ENCODE measurements around the gene IMPDH1. TPM values are rescaled to one million over a fixed set of nuclear protein-coding genes. Genes with fewer than 3 reads are reported as not detected.

The IMPDH1 gene
- total and polyA plus RNA-seq, 4 donors, result 2.4 to 11.1 (median 5.2) TPM

DNA sequence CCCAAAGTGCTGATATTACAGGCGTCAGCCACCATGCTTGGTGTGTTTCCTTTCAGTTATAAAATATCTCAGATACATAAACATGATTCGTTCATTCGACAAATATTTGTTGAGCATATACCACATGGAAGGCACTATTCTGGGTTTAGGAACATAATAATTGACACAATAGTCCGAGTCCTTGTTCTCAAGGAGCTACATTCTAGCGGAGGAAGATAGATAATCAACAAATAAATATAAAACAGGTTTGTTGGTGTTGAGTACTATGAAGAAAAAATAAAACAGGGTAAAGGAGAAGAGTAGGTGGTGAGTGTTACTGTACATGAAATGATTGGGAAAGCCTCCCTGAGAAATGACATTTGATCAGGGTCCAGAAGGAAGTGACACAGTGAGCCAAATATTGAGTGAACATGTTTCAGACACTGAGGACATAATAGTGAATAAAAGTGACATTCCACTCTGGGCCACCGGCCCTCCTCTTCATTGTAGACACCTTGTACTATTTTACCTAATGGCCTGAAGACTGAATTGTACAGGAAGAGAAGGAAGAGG lies 39.0 kb upstream of the IMPDH1 start:
- no peak overlapping the region for H3K4me3 ChIP-seq (ENCODE audit: low read depth in 1 of 3, low read length in 3 of 3)
- TF ChIP-seq, protein P1, sequence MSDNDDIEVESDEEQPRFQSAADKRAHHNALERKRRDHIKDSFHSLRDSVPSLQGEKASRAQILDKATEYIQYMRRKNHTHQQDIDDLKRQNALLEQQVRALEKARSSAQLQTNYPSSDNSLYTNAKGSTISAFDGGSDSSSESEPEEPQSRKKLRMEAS (IDR thresholded peaks at IDR 0.05), result no peak
- TF ChIP-seq HNF4G (IDR thresholded peaks at IDR 0.05) (no peak), TAF1 (conservative IDR thresholded peaks at IDR 0.05) (no peak), JUND (IDR thresholded peaks at IDR 0.05) (no peak), CTCF (IDR thresholded peaks at IDR 0.05; ENCODE audit: low read depth, low read length, missing input control) (no peak), EGR1 (IDR thresholded peaks at IDR 0.05; ENCODE audit: low read depth in 2 of 2) (no peak), YY1 (IDR thresholded peaks at IDR 0.05) (no peak), GABPA (IDR thresholded peaks at IDR 0.05 in 1 of 2, conservative IDR thresholded peaks at IDR 0.05 in 1 of 2) (no peak), HNF4A (conservative IDR thresholded peaks at IDR 0.05) (no peak), SP1 (IDR thresholded peaks at IDR 0.05) (no peak), FOXA1 (IDR thresholded peaks at IDR 0.05) (no peak), RXRA (IDR thresholded peaks at IDR 0.05) (no peak), FOXA2 (IDR thresholded peaks at IDR 0.05) (no peak), NR2F2 (IDR thresholded peaks at IDR 0.05) (no peak), REST (IDR thresholded peaks at IDR 0.05) (no peak), RAD21 (IDR thresholded peaks at IDR 0.05) (no peak)
- TF ChIP-seq, protein P2, sequence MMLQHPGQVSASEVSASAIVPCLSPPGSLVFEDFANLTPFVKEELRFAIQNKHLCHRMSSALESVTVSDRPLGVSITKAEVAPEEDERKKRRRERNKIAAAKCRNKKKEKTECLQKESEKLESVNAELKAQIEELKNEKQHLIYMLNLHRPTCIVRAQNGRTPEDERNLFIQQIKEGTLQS (IDR thresholded peaks at IDR 0.05), result no peak
- TF ChIP-seq, protein P3, sequence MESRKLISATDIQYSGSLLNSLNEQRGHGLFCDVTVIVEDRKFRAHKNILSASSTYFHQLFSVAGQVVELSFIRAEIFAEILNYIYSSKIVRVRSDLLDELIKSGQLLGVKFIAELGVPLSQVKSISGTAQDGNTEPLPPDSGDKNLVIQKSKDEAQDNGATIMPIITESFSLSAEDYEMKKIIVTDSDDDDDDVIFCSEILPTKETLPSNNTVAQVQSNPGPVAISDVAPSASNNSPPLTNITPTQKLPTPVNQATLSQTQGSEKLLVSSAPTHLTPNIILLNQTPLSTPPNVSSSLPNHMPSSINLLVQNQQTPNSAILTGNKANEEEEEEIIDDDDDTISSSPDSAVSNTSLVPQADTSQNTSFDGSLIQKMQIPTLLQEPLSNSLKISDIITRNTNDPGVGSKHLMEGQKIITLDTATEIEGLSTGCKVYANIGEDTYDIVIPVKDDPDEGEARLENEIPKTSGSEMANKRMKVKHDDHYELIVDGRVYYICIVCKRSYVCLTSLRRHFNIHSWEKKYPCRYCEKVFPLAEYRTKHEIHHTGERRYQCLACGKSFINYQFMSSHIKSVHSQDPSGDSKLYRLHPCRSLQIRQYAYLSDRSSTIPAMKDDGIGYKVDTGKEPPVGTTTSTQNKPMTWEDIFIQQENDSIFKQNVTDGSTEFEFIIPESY (IDR thresholded peaks at IDR 0.05), result no peak
- WGBS, result 88% methylated on average over 6 of the region's 6 CpGs
- no peak overlapping the region for H3K27ac ChIP-seq (ENCODE audit: low read depth in 1 of 2, low read length in 2 of 2)
- H3K36me3 ChIP-seq (ENCODE audit: control insufficient read depth in 4 of 4, insufficient read depth in 3 of 4, low read depth in 1 of 4, low read length in 3 of 4), result no peaks in the 10 kb centered on the region
- DNase-seq (ENCODE audit: low spot score), result no peak
- H3K4me1 ChIP-seq (ENCODE audit: control insufficient read depth in 4 of 4, insufficient read depth in 4 of 4, low read length in 3 of 4), result peaks cover 0 to 5% (median 2%) of the 10 kb centered on the region in 4 donors
- H3K9ac ChIP-seq (ENCODE audit: low read depth in 1 of 2, low read length in 2 of 2), result no peak overlapping the region
- no peaks in the 10 kb centered on the region for H3K27me3 ChIP-seq (ENCODE audit: control insufficient read depth in 4 of 4, insufficient read depth in 4 of 4, low read length in 3 of 4)
- no peaks in the 10 kb centered on the region for H3K9me3 ChIP-seq (ENCODE audit: control insufficient read depth in 4 of 4, low read length in 3 of 4)
